Natural killer cell (primary cell): ENCODE measurements around the gene KRT79. TPM values are rescaled to one million over a fixed set of nuclear protein-coding genes. Genes with fewer than 3 reads are reported as not detected.

ENCODE experiments used
- ATAC-seq, 3 donors: fragments of 150-1000 bp in 2 of 3; fragments of 200-7000 bp in 1 of 3; cut with Tn5 transposase; 1 replicate in 1 of 3; 2 replicates in 2 of 3; pipeline ENCODE4 v1.10.0; 2021; ENCODE audit warnings: mild to moderate bottlenecking in 2 of 3, moderate library complexity in 2 of 3
- DNase-seq, 2 donors: peaks; one replicate each; pipeline versions ENCODE4 v3.0.0 to v3.0.0-alpha.2; 2013 to 2021; ENCODE audit warnings: mixed read lengths in 1 of 2
- H3K27ac ChIP-seq: one replicate; pipeline ENCODE4 v1.5.1; 2013; ENCODE audit warnings: mild to moderate bottlenecking, low read length
- H3K27me3 ChIP-seq: one replicate; pipeline ENCODE4 v1.6.1; 2013; ENCODE audit warnings: low read length; ENCODE audit not compliant: control insufficient read depth, insufficient read depth
- H3K36me3 ChIP-seq: one replicate; pipeline ENCODE4 v1.6.1; 2013; ENCODE audit warnings: low read length; ENCODE audit not compliant: control insufficient read depth, insufficient read depth
- H3K4me1 ChIP-seq: one replicate; pipeline ENCODE4 v1.6.1; 2013; ENCODE audit warnings: low read length; ENCODE audit not compliant: control insufficient read depth, insufficient read depth
- H3K4me3 ChIP-seq: one replicate; pipeline ENCODE4 v1.5.1; 2013; ENCODE audit warnings: low read length
- H3K9me3 ChIP-seq: one replicate; pipeline ENCODE4 v1.6.1; 2013; ENCODE audit warnings: low read length; ENCODE audit not compliant: control insufficient read depth, insufficient read depth
- H3K27ac Mint-ChIP-seq, 2 donors: one replicate each; pipeline ENCODE4 v1.8.0; 2022; ENCODE audit warnings: mild to moderate bottlenecking in 2 of 2, mixed read lengths in 2 of 2, moderate library complexity in 1 of 2
- H3K27me3 Mint-ChIP-seq, 2 donors: one replicate each; pipeline ENCODE4 v1.8.0; 2022; ENCODE audit warnings: low read depth in 2 of 2, mixed read lengths in 2 of 2
- H3K36me3 Mint-ChIP-seq: one replicate; pipeline ENCODE4 v1.8.0; 2022; ENCODE audit warnings: mixed read lengths
- H3K4me1 Mint-ChIP-seq, 2 donors: one replicate each; pipeline ENCODE4 v1.8.0; 2022; ENCODE audit warnings: mixed read lengths in 2 of 2
- H3K4me3 Mint-ChIP-seq: one replicate; pipeline ENCODE4 v1.8.0; 2022; ENCODE audit warnings: mild to moderate bottlenecking, moderate library complexity, mixed read lengths
- H3K9me3 Mint-ChIP-seq, 2 donors: one replicate each; pipeline ENCODE4 v1.8.0; 2022; ENCODE audit warnings: mixed read lengths in 2 of 2
- WGBS: methylation state at CpG from one replicate; pipeline ENCODE4 v1.1.7; 2013; ENCODE audit warnings: missing lambda C conversion rate; ENCODE audit not compliant: insufficient coverage; 5-methylcytosine and 5-hydroxymethylcytosine counted together
- intact Hi-C: fragments of 100-400 bp; cut with micrococcal nuclease; formaldehyde crosslinking; loops from one replicate; pipeline ENCODE4 v1.14.2; 2022
- total RNA-seq, 4 donors: library from RNA; stranded (reverse); fragments of 120-200 nt in 1 of 4; gene quantifications; one replicate each; pipeline versions ENCODE4 v1.2.3 to v1.2.4, GENCODE V29; 2013 to 2022
- TF ChIP-seq, protein P1 (sequence below): fragments of 200-600 bp; IDR thresholded peaks from one replicate; pipeline ENCODE4 v1.8.0; 2022; ENCODE audit warnings: antibody characterized with exemption

The KRT79 gene
- total RNA-seq, 3 donors from 2014 or later (not counting 1 experiment from before 2014, with no cell fraction given): 0.18 TPM; not detected in 2

DNA sequence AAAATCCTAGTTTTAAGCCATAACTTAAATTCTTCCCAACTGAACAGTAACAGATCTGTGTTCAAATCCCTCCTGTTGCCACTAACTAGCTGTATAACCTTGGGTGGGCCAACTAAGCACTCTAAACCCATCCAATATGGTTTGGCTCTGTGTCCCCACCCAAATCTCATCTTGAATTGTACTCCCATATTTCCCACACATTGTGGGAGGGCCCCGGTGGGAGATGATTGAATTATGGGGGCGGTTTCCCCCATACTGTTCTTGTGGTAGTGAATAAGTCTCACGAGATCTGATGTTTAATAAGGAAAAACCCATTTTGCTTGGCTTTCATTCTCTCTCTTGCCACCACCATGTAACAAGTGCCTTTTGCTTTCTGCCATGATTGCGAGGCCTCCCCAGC is 18.9 kb downstream of the KRT79 start:
- ATAC-seq (no peak), DNase-seq (no peak)
- TF ChIP-seq, protein P1, sequence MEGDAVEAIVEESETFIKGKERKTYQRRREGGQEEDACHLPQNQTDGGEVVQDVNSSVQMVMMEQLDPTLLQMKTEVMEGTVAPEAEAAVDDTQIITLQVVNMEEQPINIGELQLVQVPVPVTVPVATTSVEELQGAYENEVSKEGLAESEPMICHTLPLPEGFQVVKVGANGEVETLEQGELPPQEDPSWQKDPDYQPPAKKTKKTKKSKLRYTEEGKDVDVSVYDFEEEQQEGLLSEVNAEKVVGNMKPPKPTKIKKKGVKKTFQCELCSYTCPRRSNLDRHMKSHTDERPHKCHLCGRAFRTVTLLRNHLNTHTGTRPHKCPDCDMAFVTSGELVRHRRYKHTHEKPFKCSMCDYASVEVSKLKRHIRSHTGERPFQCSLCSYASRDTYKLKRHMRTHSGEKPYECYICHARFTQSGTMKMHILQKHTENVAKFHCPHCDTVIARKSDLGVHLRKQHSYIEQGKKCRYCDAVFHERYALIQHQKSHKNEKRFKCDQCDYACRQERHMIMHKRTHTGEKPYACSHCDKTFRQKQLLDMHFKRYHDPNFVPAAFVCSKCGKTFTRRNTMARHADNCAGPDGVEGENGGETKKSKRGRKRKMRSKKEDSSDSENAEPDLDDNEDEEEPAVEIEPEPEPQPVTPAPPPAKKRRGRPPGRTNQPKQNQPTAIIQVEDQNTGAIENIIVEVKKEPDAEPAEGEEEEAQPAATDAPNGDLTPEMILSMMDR: no peak
- Mint-ChIP-seq H3K27me3 (peaks cover 11 to 20% of the 10 kb centered on the region in 2 donors), H3K9me3 (no peaks in the 10 kb centered on the region), H3K4me1 (peaks cover 4 to 14% of the 10 kb centered on the region in 2 donors), H3K36me3 (no peaks in the 10 kb centered on the region), H3K27ac (no peak overlapping the region), H3K4me3 (no peak overlapping the region)
- H3K4me3 ChIP-seq: no peak overlapping the region
- intact Hi-C loops: no loop called here
- WGBS: 90% methylated on average over 2 of the region's 4 CpGs
- H3K27me3 ChIP-seq: no peaks in the 10 kb centered on the region
- H3K9me3 ChIP-seq: no peaks in the 10 kb centered on the region
- H3K36me3 ChIP-seq: no peaks in the 10 kb centered on the region
- H3K27ac ChIP-seq: no peak overlapping the region
- no peaks in the 10 kb centered on the region for H3K4me1 ChIP-seq

DNA sequence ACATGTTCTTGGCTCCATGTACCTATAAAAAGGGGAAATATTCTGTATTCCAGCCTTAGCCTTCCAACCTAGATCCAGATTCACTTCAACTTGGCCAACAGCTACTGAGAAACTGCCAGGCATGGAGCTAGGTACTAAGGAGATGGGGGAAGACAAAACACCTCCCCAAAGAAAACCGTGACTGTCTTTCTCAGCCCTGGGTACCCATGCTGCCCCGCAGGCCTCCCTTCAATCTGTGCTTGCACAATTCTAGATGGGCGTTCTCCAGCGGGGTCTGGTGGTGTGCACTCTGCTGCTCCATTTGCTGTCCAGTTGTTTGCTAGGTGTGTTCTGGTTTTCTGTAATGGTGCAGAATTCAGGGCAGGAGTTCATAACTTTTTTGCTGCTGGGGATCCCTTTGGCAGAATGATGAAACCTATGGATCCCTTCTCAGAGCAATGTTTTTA is 19.4 kb downstream of the KRT79 start:
- H3K4me3 ChIP-seq: no peak overlapping the region
- no peaks in the 10 kb centered on the region for H3K36me3 ChIP-seq
- 96% methylated on average over 4 of the region's 4 CpGs for WGBS
- Mint-ChIP-seq H3K9me3 (no peaks in the 10 kb centered on the region), H3K27ac (no peak overlapping the region), H3K36me3 (no peaks in the 10 kb centered on the region), H3K4me3 (no peak overlapping the region), H3K4me1 (peaks cover 4 to 13% of the 10 kb centered on the region in 2 donors), H3K27me3 (peaks cover 11 to 20% of the 10 kb centered on the region in 2 donors)
- DNase-seq: no peak
- intact Hi-C loops: no loop called here
- TF ChIP-seq, protein P1: no peak
- ATAC-seq: no peak
- no peaks in the 10 kb centered on the region for H3K9me3 ChIP-seq
- H3K27me3 ChIP-seq: no peaks in the 10 kb centered on the region
- H3K27ac ChIP-seq: no peak overlapping the region
- no peaks in the 10 kb centered on the region for H3K4me1 ChIP-seq

DNA sequence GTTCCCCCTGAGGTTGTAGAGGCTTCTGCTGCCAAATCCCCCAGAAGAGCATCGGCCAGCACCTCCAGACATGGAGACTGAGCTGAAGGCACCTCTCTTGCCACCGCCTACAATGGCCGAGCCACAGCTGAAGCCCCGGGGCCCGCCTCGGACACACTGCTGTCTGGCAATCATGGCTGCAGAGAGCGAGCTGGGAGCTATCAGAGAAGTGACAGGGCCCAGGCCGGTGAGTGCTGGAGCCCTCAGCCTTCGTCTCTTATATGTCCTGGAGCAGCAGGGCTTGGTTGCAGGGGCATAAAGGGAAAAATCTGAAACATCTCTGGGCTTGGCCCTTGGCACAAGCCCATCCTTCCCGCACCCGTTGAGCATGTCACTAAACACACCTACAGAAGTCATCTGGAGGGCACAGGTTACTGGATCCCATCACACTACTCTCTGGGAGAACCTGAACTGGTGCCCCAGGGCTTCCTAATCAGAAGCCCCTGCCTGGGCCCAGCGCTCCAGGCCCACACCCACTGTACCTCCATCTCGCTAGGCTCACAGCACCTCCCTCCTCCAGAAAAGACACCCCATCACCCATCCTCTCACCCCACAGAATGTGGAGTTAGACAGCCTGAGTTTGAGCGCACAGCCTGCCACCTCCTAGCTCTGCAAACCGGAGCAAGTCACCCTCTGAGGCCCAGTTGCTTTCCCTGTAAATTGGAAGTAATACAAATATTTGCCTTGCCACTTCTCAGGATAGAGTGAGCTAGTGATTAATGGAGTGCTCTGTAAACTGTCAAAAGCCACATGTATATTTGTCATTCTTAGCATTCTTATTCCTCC is 20.0 kb downstream of the KRT79 start, which contains the start of gene KRT4:
KRT4 (minus strand) TSS at position 232 of the 825 bp plus-strand sequence; CDS start at position 174, 58 bp downstream.
- intact Hi-C loops: no loop called here

More for the DNA sequence above, 20.0 kb downstream of the KRT79 start, which contains the start of gene KRT4:
- no peaks in the 10 kb centered on the region for H3K9me3 ChIP-seq
- no peaks in the 10 kb centered on the region for H3K36me3 ChIP-seq
- no peak within 1 kb of the TSS for H3K27ac ChIP-seq
- H3K27ac Mint-ChIP-seq: no peak within 1 kb of the TSS
- DNase-seq: no peak
- TF ChIP-seq, protein P1: no peak
- H3K4me3 ChIP-seq: no peak within 1 kb of the TSS
- no peaks in the 10 kb centered on the region for H3K4me1 ChIP-seq
- 86% methylated on average over 15 of the region's 15 CpGs for WGBS
- H3K27me3 Mint-ChIP-seq: peaks cover 9 to 20% of the 10 kb centered on the region in 2 donors
- no peaks in the 10 kb centered on the region for H3K36me3 Mint-ChIP-seq
- H3K9me3 Mint-ChIP-seq: no peaks in the 10 kb centered on the region
- ATAC-seq: no peak
- H3K4me3 Mint-ChIP-seq: no peak within 1 kb of the TSS
- peaks cover 4 to 13% of the 10 kb centered on the region in 2 donors for H3K4me1 Mint-ChIP-seq
- H3K27me3 ChIP-seq: no peaks in the 10 kb centered on the region
